ENCODE data around the gene TPP2.

- TF ChIP-seq CTCF (IDR thresholded peaks at IDR 0.05; ENCODE audit: insufficient read depth, low read depth, low read length), result no peak
- TF ChIP-seq EZH2 (IDR thresholded peaks at IDR 0.05; ENCODE audit: insufficient read depth, low read length), result no peak
Measured at GRCh38 chr13:102688306-102688973, 91.7 kb downstream of the TPP2 start.

Measured in astrocyte (in vitro differentiated cells and primary cell).